ENCODE data around the gene NKX1-1.

The NKX1-1 gene

DNA sequence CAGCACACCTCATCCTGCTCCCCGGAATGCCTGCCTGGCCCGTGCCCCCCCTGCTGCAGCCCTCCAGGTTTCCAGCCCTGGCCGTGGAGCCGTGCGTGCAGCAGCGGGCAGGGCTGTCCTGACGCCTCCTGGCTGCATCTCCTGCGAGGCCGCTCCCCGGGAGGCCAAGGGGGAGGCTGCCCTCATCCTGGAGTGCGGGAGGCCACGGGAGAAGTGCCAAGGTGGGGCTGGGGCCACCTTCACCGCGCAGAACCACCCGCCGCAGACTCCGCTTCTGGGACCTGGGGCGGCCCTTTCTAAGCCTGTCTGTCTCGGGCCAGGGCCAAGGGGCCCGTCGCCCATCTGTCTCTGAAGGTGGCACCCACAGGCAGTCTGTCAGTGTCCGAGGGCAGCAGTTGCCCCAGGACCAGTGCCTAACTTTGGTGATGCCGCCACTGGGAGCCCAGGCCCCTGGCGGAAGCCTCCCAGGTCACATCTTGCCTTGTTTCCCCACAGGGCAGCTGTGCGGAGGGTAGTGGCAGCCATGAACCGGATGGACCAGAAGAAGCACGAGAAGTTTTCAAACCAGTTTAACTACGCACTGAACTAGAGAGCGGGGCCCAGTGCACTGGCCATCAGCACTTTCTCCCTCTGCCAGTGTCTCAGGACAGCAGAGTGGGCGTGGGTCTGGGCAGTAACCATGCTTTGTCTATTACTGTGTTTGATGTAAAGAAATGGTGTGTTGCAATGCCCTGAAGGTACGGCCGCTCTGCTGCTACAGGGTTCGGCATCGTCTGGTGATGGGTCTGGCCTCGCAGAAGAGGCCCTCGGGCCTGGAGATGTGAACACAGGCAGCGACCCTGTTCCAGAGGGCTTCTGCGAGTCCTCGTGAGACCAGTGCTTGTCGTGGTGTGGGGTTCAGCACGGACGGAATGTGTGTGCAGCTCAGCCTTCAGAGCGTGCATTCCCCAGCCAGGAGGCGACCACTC is 20.6 kb downstream of the NKX1-1 start:
- no peak for DNase-seq (ENCODE audit: low read depth in 3 of 3)

DNA sequence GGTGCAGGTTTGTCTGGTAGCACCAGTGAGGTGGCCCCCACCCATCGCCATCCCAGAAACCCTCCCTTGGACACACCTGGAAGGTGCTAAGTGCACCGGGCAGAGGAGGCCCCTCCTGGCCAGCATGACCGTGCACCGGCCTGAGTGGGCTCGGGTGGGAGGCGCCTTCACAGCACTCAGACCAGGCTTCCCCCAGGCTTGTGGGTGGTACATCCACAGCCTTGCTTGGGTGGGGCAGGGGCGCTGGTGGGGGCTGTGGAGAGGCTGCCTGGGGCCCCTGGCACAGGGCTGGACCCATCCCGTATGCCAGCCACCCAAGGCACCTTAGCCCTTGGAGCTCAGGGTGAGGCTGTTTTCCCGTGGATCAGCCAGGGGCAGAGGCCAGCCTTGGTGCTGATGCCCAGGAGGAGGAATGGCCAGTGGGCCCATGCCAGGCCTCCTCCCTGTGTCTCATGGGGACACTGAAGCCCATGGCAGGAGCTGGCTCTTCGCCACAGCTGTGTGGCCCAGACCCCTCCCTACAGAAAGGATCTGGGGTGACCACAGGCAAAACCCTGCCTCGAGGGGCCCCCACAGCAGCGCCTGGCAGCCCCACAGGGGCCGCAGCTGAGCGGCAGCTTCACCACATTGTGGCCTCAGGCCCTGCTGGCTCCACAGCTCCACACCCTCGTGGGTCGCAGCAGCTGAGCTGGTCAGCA is 21.4 kb downstream of the NKX1-1 start:
- no peak for DNase-seq (ENCODE audit: low read depth in 3 of 3)

DNA sequence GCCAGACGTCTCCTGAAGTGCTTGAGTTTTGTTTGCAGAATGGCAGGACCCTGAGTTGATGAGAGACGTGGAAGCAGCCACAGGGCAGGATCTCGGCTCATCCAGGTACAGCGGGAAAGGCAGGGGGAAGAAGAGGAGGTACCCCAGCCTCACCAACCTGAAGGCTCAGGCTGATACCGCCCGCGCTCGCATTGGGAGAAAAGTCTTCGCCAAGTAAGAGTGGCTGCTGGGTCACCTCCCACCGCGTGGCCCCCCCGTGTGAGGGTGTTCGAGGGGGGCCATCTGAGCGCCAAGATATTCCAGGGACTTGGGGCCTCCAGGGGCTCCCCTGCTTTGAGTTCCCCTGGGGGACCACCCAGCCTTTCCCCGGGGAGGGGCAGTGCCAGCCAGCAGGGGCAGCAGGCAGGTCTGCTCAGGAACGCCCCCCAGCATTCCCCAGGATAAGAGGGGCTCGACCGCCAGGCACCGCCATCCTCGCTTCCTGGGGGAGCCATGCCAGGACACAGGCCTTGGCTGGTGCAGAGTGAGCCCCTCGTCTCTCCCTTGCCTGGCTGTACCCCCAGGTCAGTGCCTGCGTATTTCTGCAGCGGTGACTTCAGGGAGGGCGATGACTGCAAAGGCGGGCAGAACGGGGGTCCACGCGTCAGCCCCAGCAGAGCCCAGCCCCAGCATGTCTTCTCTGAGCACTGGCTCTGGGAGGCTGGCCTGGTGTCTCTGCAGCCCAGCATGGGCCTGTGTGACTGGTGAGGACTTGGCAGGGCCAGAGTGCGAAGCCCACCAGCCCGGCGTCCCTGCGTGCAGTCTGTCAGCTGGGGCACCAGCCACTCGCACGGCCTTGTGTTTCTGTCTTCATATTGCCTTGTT is 22.3 kb downstream of the NKX1-1 start:
- no peak for DNase-seq (ENCODE audit: low read depth in 3 of 3)

DNA sequence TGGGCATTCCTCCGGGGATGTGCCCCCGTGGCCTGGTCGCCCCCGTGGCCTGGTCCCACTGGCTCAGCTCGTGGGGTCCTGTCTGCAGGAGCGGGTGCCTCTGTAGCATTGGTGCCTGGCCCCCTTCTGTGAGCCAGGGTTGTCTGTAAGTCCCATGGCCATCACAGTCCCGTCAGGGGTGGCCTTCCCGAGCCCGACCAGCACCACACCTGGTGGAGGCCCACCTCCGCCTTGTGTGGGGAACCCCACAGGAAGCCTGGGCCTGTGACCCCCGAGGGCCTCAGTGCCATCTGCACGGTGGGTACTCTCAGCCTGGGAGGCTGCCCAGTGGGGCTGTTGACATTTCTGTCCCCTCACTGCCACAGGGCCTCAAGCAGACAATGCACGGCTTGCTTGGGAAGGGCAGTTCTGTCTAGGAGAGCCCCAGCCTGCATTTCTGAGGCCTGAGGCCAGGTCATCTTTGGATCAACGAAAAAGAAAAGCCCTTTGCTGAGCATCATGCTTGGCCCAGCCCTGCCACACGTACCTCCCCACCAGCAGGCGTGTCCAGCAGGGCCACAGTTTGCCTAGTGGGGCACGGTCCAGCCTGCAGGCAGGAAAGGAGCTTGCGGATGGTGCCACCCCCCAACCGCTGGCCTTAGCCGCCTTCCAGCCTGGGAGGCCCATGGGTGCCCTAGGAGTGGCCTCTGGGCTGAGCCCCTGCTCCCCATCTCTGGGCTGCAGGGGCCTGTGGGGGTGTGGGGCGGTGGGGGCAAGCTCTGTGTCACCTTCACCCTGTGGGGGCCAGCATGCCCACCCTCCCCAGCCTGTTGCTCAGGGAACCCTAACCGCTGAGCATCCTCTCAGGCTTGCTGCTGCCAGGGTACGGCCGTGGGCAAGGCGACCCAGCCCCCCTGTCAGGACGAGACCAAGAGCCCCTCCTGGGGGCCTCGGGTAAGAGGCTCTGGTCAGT is 23.2 kb downstream of the NKX1-1 start:
- no peak for DNase-seq (ENCODE audit: low read depth in 3 of 3)

DNA sequence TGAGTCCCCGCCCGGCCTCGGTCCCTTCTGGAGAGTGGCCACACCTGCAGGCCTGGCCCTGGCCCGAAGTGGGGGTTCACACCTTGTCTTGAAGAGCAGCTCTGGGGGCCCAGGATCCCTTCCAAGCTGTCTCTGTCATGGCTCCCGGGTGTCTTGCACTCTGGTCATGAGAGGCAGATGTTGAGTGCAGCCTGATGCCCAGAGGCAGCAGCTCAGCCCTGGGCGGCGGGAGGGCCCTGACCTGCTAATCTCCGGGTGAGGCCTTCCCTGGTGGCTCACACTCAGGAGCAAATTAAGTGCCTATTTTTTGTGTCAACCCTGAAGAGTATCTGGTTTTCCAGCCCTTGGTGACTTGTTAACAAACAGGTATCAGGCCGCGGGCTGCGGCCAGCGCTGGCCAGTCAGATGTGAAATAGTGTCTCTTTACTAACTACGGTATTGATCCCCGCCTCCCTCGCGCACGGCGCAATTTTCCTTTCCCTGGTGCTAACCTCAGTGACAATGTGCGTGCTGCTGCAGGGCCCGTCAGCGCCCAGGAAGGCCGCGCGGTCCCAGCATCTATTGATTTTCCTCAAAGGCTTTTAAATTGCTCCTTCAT is 24.2 kb downstream of the NKX1-1 start:
- no peak for DNase-seq (ENCODE audit: low read depth in 3 of 3)

DNA sequence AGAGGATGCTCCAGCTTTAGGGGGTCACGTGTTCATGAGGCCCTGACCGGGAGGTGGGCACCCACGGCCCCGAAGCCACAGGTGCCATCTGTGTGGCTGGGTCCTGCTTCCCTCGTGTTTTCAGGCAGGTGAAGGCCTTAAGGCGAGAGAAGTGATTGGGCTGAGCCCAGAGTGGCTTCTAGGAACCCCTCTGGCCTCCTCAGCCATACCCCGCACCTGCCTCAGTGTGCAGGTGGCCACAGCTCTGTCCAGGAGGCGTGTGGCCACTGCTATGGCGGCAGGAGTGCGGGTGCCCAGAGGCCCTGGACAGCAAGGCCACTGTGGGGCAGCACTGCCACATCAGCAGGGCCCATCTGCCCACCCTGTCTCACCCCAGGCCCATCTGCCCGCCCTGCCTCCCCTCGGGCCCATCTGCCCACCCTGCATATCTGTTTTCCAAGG is 25.0 kb downstream of the NKX1-1 start:
- no peak for DNase-seq (ENCODE audit: low read depth in 3 of 3)

DNA sequence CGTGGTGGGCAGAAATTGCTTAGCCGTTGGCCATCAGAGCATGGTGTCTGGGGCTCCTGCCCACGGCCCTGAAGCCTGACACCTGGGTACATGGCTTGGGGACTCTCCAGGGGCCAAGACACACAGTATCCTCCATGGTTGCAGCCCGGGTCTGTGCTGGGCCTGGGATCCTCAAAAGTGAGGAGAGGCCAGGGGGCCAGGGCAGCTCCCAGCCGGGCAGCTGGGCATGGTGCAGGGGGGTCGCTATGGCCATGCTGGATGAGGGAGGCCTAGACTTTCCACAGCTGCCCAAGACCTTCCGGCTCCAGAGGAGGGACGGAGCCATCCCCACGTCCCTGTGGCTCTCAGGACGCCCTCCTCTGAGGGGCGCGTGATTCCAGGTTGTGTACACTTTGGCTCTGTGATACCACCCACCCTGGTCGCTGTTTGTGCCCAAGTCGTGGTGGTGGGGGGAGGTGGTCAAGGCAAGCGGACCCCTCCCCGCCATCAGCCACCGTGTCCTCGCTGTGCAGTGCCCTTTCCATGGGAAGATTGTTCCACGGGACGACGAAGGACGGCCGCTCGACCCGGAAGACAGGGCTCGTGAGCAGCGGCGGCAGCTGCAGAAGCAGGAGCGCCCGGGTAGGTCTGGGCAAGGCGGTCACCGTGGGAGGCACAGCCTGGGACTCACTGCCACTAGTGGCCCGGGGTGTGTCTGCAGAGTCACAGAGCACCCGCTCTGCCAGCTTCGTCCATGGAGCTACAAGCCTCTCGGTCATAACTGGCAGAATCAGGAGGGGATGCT is 25.7 kb downstream of the NKX1-1 start:
- no peak for DNase-seq (ENCODE audit: low read depth in 3 of 3)

DNA sequence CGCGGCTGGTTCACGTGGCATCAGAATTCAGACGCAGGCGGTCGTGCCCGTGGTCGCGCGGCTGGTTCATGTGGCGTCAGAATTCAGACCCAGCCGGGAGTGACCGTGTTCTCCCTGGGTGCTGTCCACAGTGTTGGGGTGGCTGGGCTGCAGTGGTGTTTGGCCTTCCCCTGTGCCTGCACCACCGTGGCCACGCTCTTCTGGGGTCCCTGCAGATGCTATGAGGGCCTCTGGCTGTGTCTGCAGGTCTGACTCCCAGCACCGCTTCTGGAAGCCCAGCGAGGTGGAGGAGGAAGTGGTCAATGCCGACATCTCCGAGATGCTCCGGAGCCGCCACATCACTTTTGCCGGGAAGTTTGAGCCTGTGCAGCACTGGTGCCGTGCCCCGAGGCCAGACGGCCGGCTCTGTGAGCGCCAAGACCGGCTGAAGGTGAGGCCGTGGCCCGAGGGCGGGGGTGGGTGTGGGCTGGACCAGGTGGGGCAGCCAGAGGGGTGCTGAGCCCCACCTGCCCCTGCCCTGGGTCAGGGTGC is 26.4 kb downstream of the NKX1-1 start:
- no peak for DNase-seq (ENCODE audit: low read depth in 3 of 3)

DNA sequence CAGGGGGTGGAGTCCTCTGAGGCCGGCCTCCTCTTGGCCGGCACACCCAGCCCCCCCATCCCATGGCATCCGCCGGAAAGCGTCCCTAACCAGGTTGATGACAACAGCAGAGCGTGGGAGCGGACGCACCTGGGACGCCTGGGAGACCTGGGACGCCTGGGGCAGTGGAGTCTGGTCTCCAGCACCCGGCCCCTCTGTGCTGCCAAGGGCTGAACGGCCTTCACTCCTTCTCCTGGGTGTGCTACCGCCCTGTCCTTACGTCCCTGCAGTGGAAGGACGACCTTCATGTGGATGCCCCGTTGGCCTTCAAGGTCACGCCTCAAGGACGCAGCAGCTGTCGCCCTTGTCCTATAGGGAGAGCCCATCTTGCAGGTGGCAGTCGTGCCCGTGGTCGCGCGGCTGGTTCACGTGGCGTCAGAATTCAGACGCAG is 26.9 kb downstream of the NKX1-1 start:
- DNase-seq (ENCODE audit: low read depth in 3 of 3): no peak

DNA sequence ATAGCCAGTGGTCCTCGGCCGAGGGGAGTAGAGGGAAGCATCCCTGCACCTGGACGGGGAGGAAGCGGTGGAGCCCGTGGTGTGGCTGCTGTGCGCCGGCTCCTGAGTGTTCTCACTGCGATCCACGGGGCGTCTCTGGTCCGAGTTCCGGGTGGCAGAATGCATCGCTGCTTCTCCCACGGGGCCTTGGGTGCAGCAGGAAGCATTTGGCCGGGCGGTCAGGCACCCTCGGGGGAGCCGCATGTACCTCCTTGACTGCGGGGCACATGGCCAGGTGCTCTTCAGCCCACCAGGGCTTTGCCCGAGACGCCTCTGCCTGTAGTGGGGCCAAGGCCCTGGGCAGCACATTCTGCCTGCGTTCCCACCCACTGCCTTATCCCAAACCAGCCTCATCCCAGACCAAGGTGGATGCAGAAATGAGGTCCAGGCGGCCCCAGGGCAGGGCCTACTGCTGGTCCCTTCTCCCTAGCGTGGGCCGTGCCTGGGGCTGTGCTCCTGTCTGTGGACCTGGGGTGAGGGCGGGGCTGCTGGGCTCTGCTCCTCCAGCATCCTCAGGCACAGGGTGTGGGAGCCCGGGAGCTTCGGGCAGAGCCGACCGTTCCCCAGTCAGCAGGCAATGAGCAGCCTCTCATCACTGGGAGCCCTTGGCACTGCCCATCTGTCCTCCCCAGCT is 27.5 kb downstream of the NKX1-1 start:
- no peak for DNase-seq (ENCODE audit: low read depth in 3 of 3)

DNA sequence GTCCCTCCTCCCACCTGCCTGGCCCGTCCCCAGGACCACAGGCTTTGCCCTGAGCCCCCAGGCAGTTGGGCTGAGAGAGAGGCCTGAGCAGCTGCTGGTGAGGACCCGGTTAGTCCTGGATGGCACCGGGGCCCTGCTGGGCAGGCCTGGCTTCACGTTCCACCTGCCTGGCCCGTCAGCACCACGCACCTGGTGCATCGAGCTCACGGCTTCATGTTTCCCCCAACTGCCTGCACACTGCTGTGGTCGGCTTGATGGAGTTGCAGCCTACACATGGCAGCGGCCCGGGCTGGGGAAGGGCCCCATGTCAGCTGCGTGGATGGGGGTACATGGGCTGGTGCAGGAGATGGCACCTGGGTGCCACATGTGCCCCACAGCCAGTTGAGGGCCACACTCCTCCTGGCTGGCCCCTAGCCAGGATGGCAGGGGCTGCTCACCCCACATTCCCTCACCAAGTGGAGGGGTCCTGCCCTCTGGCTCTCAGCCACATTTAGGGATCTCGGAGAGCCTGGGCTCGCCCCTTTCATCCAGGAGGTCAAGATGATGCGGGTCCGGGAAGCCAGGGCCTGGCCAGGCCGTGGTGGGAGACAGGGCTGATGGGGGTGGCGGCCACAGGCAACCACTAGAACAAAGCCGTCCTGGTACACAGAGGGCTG is 28.5 kb downstream of the NKX1-1 start:
- no peak for DNase-seq (ENCODE audit: low read depth in 3 of 3)

DNA sequence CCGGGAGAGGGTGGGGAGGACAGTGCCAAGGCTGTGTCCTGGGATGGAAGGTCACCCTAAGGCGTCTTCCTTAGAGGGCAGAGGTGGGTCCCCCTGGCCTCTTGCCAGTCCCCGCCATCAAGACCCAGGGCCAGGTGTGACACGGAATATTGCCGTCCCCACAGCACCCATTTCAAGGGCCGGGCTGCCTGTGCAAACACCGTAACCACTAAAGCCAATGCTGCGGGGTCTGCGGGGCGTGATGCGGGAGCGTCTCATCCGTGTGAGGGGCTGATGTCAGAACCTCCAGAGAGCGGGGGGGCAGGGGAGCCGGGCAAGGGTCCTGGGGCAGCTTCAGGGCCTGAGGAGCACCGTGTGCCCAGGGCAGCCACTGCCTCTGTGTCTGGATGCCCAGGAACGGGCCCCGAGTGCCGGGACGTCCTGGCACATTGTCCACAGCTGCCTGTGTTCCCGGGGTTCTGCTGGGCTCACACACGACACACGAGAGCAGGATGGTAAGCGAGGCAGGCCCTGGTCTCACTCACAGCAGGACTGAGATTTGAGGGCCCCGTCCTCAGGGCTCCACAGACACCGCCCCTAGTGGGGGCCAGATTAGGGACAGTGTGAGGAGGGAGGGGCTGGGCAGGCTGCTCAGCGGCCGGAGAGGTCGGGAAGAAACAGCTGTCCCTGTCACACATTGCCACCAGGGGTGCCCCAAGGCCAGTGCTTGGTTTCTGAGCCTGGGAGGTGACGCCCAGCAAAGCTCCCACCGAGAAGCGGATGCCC is 29.2 kb downstream of the NKX1-1 start:
- DNase-seq (ENCODE audit: low read depth in 3 of 3): no peak

DNA sequence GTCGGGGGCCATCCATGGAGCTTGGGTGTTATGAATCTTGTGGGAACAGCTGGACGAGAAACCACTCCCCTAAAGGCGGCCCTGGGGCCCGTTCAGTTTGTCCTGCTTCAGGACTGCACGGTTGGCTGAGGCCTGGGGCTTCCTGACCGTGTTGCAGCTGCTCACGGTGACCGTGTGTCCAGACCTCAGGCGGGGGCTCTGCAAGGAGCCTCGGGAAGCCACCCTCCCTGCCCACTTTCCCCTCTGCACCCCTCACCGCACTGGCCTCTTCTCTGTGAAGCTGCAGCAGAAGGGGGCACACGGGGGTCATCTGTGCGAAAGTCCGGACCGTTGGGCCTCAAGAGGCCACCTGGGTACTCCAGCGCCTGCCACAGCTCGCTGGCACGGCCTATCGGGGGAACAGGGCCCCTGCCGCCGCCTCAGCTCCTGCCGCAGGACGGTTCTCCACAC is 29.8 kb downstream of the NKX1-1 start:
- no peak for DNase-seq (ENCODE audit: low read depth in 3 of 3)

DNA sequence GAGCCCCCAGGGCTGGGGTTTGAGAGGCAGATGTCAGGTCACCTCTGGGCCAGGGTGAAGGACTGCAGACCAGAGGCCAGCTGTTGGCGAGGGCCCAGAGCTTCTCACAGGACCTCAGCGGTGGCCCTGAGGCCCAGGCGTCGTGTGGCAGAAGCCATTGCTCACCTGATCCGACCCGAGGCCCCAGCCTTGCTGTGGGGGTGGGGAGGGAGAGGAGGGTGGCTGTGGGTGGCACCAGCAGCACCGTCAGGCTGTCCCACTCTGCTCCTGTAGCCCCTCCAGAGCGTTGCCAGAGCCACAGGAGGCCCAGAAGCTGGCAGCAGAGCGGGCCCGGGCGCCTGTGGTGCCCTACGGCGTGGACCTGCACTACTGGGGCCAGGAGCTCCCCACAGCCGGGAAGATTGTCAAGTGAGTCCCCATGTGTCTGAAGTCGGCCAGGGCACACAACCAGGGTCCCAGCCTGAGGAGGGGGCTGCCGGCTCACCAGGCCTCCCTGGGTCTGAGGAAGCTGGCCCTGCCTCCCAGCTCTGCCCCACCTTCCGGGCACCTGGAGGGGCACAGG is 30.4 kb downstream of the NKX1-1 start:
- no peak for DNase-seq (ENCODE audit: low read depth in 3 of 3)

DNA sequence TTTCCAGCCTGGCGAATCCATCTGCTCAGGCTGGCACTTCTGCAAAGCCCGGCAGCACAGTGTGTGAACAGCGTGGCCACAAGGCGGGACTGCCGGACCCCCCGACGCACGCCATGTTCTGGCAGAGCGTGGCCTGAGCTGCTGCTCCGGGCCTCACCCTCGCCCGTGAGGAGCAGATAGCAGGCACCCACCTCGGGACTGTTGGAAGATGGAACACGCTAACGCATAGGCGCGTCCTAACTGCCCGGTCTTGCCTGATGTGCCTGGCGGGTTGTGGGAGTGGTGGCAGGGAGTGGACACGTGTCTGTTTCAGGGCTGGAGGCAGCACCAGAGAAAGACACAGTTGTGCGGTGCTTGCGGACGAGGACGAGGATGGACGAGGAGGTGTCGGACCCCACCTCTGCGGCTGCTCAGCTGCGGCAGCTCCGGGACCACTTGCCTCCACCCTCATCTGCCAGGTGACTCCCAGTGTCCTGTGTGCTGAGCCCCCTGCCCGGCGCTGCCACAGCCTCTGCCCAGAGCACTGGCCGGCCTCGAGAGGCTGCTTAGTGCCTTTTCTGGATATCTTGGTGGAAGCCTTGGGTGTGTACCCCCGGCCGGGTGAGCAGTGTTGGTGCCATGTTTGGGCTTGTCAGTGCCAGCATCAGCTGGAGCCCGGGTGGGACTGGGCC is 31.1 kb downstream of the NKX1-1 start:
- DNase-seq (ENCODE audit: low read depth in 3 of 3): no peak

DNA sequence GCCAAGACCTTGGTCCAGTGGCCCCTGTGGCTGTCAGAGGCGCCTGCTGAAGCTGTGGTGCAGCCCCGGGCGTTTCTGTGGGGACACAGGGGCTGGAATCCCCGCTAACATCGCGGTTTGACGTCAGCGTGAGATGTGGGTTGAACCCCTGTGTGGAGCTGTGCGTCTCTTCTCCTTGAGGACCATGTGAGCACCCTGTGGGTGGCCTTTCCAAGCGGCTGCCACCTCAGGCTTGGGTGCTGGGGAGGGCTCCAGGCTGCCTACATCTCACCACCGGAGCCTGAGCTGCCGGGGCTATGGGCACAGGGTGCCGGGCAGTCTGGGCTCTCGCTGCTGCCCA is 31.6 kb downstream of the NKX1-1 start:
- DNase-seq (ENCODE audit: low read depth in 3 of 3): no peak
